SK-N-MC (cell line): ENCODE data around the gene ZBTB20.

Experiments
- DNase-seq: peaks from one replicate; pipeline ENCODE4 v3.0.0-alpha.2; 2011; ENCODE audit warnings: low read depth, low spot score
- H3K27ac ChIP-seq: fragments of 200-600 bp; sonication (generic); 2 replicates; pipeline ENCODE4 v1.5.1; 2016; ENCODE audit warnings: mixed run types
- H3K36me3 ChIP-seq: fragments of 200-600 bp; sonication (generic); 2 replicates; pipeline ENCODE4 v1.6.1; 2017; ENCODE audit warnings: antibody characterized with exemption, low read length, mixed read lengths; ENCODE audit not compliant: insufficient read depth
- H3K4me3 ChIP-seq: fragments of 200-600 bp; sonication (generic); 2 replicates; pipeline ENCODE4 v1.5.1; 2016
- H3K9ac ChIP-seq: fragments of 200-600 bp; sonication (generic); 2 replicates; pipeline ENCODE4 v1.8.0; 2017; ENCODE audit warnings: mixed run types, mixed read lengths; ENCODE audit not compliant: insufficient read length
- H3K9me3 ChIP-seq: fragments of 200-600 bp; sonication (generic); 2 replicates; pipeline ENCODE4 v1.6.1; 2017; ENCODE audit warnings: low read depth, mild to moderate bottlenecking, antibody characterized with exemption, low read length, moderate library complexity, mixed read lengths
- EZH2 ChIP-seq: fragments of 200-600 bp; sonication (generic); IDR thresholded peaks from one replicate; pipeline ENCODE4 v1.6.1; 2017; ENCODE audit warnings: antibody characterized with exemption
- FOXP2 ChIP-seq: optimal IDR thresholded peaks from 2 replicates; pipeline ENCODE3; 2011; ENCODE audit warnings: mild to moderate bottlenecking, moderate library complexity; ENCODE audit not compliant: insufficient read depth; ENCODE audit errors: extremely low read length, control extremely low read depth
- POLR2AphosphoS5 ChIP-seq: IDR thresholded peaks from 2 replicates; pipeline ENCODE4 v1.6.1; 2012; ENCODE audit warnings: mild to moderate bottlenecking, low read depth, low read length, borderline replicate concordance

The ZBTB20 gene

GRCh38 chr3:114645392-114645791 lies 501.7 kb downstream of the ZBTB20 start:
- H3K9ac ChIP-seq: no peak overlapping the region
- no peaks in the 10 kb centered on the region for H3K36me3 ChIP-seq
- H3K9me3 ChIP-seq: no peaks in the 10 kb centered on the region
- no peak overlapping the region for H3K27ac ChIP-seq
- DNase-seq: no peak
- TF ChIP-seq EZH2 (no peak), FOXP2 (no peak), POLR2AphosphoS5 (no peak)
- no peak overlapping the region for H3K4me3 ChIP-seq

DNA sequence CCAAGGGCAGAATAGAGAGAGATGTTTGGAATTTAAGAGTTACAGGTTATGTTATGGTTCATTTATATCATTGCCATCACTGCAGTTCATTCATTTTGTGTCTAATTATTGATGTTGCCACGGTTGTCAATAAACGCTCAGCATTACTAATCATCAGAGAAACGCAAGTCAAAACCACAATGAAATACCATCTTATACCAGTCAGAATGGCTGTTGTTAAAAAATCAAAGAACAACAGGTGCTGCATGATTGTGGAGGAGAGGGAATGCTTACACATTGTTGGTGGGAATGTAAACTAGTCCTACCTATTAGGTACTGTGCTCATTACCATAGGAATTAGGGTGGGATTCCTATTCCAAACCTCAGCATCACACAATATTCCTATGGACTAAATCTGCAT lies 502.7 kb downstream of the ZBTB20 start:
- H3K9me3 ChIP-seq: no peaks in the 10 kb centered on the region
- TF ChIP-seq EZH2 (no peak), FOXP2 (no peak), POLR2AphosphoS5 (no peak)
- no peaks in the 10 kb centered on the region for H3K36me3 ChIP-seq
- no peak overlapping the region for H3K27ac ChIP-seq
- no peak overlapping the region for H3K4me3 ChIP-seq
- H3K9ac ChIP-seq: no peak overlapping the region
- no peak for DNase-seq

DNA sequence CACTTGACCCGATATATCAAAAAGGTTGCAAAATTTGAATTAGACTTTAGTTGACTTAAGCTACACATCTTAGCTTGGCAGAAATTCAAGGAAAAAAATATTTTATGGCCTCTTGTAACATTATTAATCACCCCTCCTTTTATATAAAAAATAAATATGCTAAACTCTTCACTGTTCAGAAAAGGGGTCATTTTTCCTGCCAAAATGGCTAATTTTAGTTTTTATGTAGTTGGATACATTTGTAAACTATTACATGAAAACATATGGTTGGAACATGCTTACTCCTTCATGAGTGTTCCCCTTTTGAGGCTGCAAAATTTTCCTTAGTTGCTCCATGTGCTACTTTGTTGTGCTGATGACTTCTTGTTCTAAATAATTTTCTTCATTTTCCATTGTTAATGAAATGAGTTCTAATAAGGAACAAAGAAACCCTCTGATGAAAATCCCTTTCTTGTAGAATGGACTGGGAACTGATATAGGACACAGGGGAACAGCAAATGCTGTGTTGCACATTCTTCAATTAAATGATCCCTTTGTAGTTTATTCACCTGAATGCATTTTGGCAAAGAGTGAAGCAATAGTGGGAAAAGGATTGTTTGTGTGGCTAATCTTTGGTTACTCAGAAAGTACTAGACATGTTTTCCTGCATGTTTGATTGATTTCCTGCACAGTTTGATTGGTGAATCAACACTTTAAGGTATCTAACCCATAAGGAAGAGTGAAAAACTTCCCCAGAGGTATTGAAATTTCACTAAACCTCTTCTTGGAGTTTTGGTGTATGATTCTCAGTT lies 503.9 kb downstream of the ZBTB20 start:
- H3K36me3 ChIP-seq: no peaks in the 10 kb centered on the region
- H3K27ac ChIP-seq: no peak overlapping the region
- no peak for DNase-seq
- H3K9me3 ChIP-seq: no peaks in the 10 kb centered on the region
- no peak overlapping the region for H3K9ac ChIP-seq
- TF ChIP-seq FOXP2 (no peak), EZH2 (no peak), POLR2AphosphoS5 (no peak)
- no peak overlapping the region for H3K4me3 ChIP-seq

DNA sequence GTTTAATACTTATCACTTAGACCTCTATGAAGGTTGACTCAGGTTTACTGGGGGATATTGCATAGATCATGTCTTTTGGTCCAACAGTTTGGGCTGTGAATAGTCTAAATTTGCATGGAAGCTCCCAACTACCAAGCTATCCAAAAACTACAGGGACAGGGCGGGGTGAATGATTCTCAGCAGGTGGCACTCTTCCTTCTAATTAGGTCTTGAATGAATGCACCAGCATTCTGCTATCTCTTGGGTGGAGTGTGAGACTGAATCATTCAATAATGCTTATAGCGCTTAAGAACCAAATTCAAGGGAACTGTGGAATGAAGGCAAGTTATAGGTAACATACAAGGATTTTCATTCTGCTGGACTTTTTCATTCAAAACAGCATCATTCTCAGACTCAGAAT lies 507.0 kb downstream of the ZBTB20 start:
- Histone ChIP-seq H3K9ac (no peak overlapping the region), H3K9me3 (no peaks in the 10 kb centered on the region), H3K27ac (no peak overlapping the region), H3K36me3 (no peaks in the 10 kb centered on the region), H3K4me3 (no peak overlapping the region)
- TF ChIP-seq POLR2AphosphoS5 (no peak), EZH2 (no peak), FOXP2 (no peak)
- no peak for DNase-seq

DNA sequence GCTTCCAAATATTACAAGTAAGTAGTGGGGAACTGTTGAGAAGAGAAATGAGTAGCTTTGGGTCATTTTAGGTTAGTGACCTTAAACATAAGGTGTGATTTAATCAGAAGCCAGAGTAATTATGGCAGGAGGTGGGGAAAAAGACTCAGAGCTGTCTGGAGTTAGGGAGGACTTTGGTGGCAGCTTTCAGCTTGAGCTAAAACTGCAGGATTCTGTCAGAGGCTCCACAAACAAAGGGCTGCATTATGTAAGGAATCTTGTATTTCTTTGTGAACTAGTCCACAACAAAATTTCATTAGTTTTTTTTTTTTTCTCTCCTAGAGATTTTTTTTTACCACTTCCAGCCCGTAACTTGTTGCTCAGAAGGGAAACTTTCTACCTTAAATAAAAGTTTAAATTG lies 507.9 kb downstream of the ZBTB20 start:
- no peaks in the 10 kb centered on the region for H3K36me3 ChIP-seq
- DNase-seq: no peak
- no peak overlapping the region for H3K9ac ChIP-seq
- H3K27ac ChIP-seq: no peak overlapping the region
- TF ChIP-seq POLR2AphosphoS5 (no peak), FOXP2 (no peak), EZH2 (no peak)
- H3K9me3 ChIP-seq: no peaks in the 10 kb centered on the region
- no peak overlapping the region for H3K4me3 ChIP-seq

DNA sequence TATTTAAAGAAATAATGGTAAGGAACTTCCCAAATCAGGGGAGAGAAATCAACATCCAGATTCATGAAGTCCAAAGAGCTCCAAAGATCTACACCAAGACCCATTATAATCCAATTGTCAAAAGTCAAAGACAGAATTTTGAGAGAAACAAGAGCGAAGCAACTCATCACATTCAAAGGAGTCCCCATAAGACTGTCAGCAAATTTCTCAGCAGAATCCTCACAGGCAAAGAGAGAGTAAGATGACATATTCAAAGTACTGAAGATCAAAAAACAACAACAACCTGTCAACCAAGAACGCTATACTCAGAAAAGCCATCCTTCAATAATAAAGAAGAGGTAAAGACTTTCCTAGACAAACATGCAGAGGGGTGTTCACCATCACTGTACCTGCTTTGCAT lies 511.2 kb downstream of the ZBTB20 start:
- no peak overlapping the region for H3K27ac ChIP-seq
- no peak overlapping the region for H3K9ac ChIP-seq
- DNase-seq: no peak
- no peaks in the 10 kb centered on the region for H3K9me3 ChIP-seq
- H3K36me3 ChIP-seq: no peaks in the 10 kb centered on the region
- TF ChIP-seq FOXP2: no peak
- no peak for TF ChIP-seq EZH2
- TF ChIP-seq POLR2AphosphoS5: no peak
- H3K4me3 ChIP-seq: no peak overlapping the region

- no peak overlapping the region for H3K4me3 ChIP-seq
- no peaks in the 10 kb centered on the region for H3K36me3 ChIP-seq
- DNase-seq: no peak
- no peaks in the 10 kb centered on the region for H3K9me3 ChIP-seq
- no peak overlapping the region for H3K27ac ChIP-seq
- no peak for TF ChIP-seq POLR2AphosphoS5
- no peak for TF ChIP-seq EZH2
- TF ChIP-seq FOXP2: no peak
- H3K9ac ChIP-seq: no peak overlapping the region
These were observed 512.5 kb downstream of the ZBTB20 start for GRCh38 chr3:114634635-114635034.

- DNase-seq: no peak
- Histone ChIP-seq H3K9ac (no peak overlapping the region), H3K4me3 (no peak overlapping the region), H3K9me3 (no peaks in the 10 kb centered on the region), H3K27ac (no peak overlapping the region), H3K36me3 (no peaks in the 10 kb centered on the region)
- no peak for TF ChIP-seq FOXP2
- TF ChIP-seq EZH2: no peak
These were observed 514.2 kb downstream of the ZBTB20 start for GRCh38 chr3:114632757-114633424.
